GM23338 (cell line): ENCODE data around the gene FBXO22.

ENCODE experiments used
- CTCF ChIP-seq, 2 experiments: fragments of 200-600 bp in 1 of 2; sonication (generic) in 1 of 2; conservative IDR thresholded peaks; 2 replicates each; pipeline versions ENCODE4 v1.5.1 to v1.6.1; 2016 to 2017; ENCODE audit warnings: antibody characterized with exemption in 2 of 2, low read depth in 2 of 2, mild to moderate bottlenecking in 2 of 2, moderate library complexity in 1 of 2
- EZH2 ChIP-seq: fragments of 200-600 bp; sonication (generic); IDR thresholded peaks from one replicate; pipeline ENCODE4 v1.8.0; 2017; ENCODE audit warnings: antibody characterized with exemption, mild to moderate bottlenecking, low read depth; ENCODE audit not compliant: unreplicated experiment
- EZH2phosphoT487 ChIP-seq: fragments of 200-600 bp; sonication (generic); IDR thresholded peaks from one replicate; pipeline ENCODE4 v1.8.1; 2018; ENCODE audit warnings: antibody characterized with exemption; ENCODE audit not compliant: unreplicated experiment
- POLR2AphosphoS5 ChIP-seq: IDR thresholded peaks from 2 replicates; pipeline ENCODE4 v1.6.1; 2016; ENCODE audit warnings: antibody characterized with exemption, low read depth
- REST ChIP-seq: IDR thresholded peaks from one replicate; pipeline ENCODE4 v1.6.1; 2018; ENCODE audit warnings: antibody characterized with exemption; ENCODE audit not compliant: unreplicated experiment
- ZNF114 ChIP-seq: fragments of 250-450 bp; sonication (Bioruptor Pico); IDR thresholded peaks from 2 replicates; pipeline ENCODE4 v1.5.0; 2020; ENCODE audit warnings: mild to moderate bottlenecking, moderate library complexity
- ZNF331 ChIP-seq: fragments of 250-450 bp; sonication (Bioruptor Pico); IDR thresholded peaks from 2 replicates; pipeline ENCODE4 v1.5.0; 2020; ENCODE audit warnings: low read depth, mild to moderate bottlenecking, moderate library complexity

- TF ChIP-seq CTCF (conservative IDR thresholded peaks at IDR 0.05; ENCODE audit: low read depth in 2 of 2) (no peak), POLR2AphosphoS5 (no peak), EZH2 (no peak), EZH2phosphoT487 (no peak), REST (no peak), ZNF331 (CRISPR knock-in tag) (no peak), ZNF114 (CRISPR knock-in tag) (no peak)
Measured at GRCh38 chr15:75923756-75924155, 20.1 kb downstream of the FBXO22 start.
